GOT3 (cell line): ENCODE data around the gene CMKLR1.

Experiments
- DNase-seq: peaks from one replicate; lab custom pipeline; 2025; ENCODE audit warnings: mixed read lengths; lab: John Stamatoyannopoulos, UW

CMKLR1 gene

DNA sequence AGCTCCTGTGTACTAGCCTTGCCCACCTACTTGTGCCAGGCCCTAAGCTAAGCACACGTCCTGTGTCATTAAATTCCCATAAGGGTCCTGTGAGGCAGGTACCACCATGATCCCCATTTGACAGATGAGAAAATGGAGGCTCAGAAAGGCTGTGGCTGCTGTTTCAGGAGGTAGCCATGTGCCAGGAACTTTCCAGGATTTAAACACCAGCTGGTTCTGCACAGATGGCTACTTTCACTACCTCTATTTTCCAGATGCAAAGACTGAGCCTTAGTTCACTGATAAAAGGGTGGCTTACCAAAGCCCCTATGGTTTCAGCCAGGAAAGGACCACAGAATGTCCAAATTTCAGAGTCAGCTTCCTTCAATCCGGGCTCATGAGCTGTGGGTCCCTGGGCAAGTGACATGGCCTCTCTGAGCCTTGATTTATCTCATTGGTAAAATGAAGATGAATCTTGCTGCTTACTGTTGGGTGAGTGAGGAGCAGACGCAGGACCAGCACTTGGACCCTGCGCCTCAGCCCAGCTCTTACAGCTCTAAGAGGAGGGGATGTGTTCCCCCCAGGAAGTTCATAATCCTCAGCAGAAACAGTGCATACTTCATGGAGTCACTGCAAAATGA, 23.5 kb downstream of the CMKLR1 start:
- DNase-seq = no peak

- no peak for DNase-seq
Observed at GRCh38 chr12:108313606-108314351, 25.3 kb downstream of the CMKLR1 start.

DNA sequence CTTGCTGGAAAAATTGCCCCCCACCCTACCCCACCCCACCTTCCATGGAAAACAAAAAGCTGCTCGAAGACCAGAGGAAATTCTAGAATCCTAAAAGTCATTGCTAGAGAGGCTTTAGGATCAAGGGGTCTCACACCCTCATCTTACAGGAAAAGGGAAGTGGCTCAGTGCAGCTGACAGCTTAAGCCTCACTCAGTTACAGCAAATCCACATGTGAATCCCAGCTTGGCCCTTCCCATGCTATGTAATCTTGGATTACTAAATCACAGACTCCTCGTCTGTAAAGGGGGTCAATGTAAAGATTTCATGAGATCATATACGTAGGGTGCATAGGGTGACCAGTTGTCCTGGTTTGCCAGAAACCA, 25.9 kb downstream of the CMKLR1 start:
- no peak for DNase-seq

GRCh38 chr12:108312693-108313189, 26.4 kb downstream of the CMKLR1 start:
- no peak for DNase-seq

- DNase-seq = no peak
Observed at GRCh38 chr12:108312073-108312659, 26.9 kb downstream of the CMKLR1 start.

GRCh38 chr12:108311605-108312004, 27.5 kb downstream of the CMKLR1 start:
- DNase-seq = no peak

GRCh38 chr12:108310489-108310888, 28.6 kb downstream of the CMKLR1 start:
- no peak for DNase-seq

DNA sequence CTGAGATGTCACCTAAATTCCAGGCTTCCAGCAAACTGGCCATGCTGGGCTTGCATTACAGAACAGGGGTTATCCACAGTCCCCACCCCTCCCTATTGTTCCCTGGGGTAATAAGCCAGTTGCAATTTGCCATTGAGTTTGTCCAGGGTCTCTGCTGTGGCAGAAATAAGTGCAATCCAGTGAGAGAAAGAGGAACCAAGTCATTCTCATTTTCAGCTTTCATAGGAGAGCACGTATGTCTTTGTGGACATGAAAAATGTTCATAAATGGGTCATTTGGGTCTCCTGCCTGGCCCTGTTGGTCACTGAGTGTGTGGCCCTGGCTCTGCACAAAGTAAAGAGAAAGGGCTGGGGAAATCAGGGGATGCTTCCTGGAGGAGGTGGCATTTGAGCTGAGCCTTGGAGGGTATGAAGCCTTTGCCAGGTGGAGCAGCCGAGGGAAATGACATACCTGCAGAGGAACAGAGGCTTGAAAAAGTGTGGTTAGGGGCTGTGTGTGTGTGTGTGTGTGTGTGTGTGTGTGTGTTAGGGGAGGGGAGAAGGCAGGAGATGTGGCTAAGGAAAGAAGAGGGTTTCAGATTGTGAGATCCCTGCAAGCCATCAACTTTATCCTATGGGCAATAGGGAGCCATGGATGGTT, 29.3 kb downstream of the CMKLR1 start:
- DNase-seq = no peak

GRCh38 chr12:108308395-108309085, 30.6 kb downstream of the CMKLR1 start:
- DNase-seq = no peak

DNA sequence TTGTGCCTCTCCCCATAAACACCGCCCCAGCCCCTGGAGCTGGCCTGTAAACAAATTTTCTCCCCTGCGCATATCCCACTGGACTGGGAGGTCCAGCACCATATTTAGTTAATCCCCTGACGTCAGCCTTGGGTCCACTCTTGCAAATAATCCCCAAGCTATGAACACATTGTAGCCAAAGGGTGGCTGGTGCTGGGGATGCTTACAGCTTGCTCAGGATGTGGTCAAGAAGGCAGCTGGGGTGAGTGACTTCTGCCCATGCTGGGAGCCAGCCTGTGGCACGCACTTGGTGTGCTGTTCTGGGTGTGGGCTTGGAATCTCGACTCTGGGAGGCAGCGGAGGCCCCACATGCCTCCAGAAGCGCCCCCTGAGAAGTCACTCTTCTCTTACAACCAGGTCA, 32.1 kb downstream of the CMKLR1 start:
- DNase-seq = no peak

DNA sequence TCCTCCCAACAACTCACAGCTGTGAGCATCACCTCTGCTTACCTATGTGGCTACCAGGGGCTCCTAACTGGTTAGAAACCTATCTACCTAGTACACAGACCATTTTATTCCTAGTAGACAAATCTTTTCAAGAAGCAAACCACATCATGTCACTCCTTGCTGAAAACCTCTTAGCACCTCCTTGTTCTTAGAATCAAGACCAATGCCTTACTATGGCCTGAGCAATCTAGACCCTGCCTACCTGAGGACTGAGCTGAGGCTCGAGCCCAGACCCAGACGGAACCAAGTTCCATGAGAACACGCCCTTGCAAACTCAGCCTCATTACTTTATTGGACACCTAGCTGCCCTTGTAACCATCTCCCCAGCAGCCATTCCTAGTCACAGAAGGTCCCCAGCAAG, 32.6 kb downstream of the CMKLR1 start:
- DNase-seq = no peak

- no peak for DNase-seq
Observed at GRCh38 chr12:108305991-108306501, 33.1 kb downstream of the CMKLR1 start.

- peak; percentile 19 for DNase-seq
Observed at GRCh38 chr12:108305520-108305919, 33.6 kb downstream of the CMKLR1 start.

DNA sequence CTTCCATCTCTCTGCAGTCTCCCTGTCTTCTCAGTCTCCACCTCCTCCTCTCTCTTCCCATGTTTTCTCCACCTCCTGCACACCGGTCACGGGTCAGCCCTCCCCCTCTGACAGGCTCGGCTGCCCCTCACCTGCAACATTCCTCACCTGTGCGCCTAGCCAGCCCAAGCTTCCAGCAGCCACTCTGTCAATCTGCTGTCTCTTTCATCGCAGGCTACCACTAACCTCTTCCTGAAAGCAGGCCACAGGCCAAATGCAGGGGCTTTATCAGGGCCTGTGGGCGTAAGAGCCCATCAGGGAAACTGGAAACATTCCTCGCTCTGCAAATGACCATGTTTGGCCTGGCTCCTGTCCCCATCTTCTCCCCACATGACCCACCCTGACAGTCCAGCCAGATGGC, 34.5 kb downstream of the CMKLR1 start:
- DNase-seq = no peak

DNA sequence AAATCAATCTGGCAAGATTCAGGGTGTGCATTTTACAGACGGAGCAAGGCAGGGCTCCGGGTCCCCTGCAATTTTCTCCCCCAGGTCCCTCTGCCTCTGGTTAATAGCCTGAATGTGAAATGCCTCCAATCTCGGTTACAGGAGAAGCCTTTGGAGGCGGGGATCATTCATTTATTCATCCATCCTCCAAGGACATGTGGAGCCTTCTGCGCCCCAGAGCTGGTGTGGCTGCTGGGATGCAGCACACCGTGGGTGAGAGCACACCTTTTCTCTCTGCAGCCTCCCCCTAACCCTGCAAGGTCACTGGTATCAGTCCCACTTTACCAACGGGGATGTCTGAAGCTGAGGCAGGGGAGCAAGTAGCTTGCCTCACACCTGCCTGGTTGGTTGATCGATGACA, 35.4 kb downstream of the CMKLR1 start:
- DNase-seq = no peak

DNA sequence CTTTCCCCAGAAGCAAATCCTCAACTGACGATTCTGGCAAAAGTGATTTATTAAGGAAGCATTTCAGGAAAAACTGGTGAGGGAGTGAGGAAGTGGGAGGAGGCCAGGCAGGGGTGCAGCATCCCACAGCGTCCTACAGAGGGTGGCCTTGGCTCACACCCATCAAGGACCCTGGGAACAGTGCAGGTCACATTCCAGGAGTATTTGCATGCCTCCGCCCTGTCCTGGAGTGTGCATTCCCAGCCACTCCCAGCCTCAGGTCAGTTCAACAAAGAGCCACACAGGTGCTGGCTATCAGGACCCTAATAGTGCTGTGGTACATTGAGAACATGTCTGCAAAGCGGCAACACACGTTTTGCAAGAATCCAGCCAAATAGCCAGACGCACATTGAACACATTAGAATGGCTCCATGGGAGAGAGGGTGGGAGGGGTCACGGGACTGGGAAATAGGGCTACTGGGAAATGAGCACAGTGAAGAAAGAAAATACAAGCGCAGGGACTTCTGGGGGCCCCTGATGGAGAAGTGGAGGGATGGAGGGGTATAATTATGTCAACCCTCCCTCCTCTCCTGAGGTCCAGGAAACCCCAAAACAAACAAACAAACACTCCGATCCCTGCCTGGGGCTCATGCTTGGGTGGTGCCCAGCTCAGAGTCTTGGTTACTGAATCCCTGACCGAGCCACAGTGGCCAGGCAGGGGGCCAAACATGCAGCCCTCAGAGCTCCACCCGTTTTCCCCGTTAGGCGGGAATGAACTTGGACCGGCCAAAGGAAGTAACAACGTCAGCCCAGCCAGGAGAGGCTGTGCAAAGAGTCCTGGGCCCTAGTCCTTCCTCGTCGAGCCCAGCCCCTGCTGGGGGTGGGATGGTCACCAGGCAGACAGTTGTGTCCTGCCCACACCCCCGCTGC, 36.5 kb downstream of the CMKLR1 start:
- no peak for DNase-seq

DNA sequence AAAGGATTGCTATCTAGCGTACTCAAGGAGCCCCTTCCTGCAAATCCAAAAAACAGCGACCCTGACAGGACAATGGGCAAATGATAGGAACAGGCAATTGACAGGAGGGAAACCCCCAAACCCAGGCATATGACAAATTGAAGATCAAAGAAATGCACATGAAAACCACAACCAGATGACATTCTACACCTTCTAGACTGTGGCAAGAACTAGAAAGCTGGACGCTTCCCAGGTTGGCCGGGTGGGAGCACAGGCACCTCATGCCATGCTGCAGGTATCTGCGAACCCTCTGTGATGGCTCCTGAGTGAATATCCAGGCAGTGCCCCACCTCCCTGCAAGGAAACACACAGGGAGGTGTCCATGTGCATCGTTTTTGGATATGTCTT, 37.1 kb downstream of the CMKLR1 start:
- DNase-seq = no peak

DNA sequence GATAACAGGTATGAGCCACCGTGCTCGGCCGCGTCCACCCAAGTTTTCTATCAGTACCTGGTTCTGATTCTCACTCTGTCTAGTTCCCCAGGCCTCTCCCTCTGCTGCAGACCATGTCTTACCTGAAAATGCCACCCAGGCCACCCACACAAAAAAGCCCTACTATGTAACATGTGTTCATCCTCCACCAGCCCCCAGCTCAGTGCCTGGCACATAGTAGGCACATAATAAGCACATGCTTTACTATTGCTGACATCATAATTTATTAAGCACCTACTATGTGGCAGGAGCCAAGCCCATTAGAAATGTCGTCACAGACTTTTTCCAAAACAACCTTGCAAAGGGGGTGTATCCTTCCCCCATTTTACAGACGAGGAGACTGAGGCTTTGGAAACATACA, 37.8 kb downstream of the CMKLR1 start:
- no peak for DNase-seq

DNA sequence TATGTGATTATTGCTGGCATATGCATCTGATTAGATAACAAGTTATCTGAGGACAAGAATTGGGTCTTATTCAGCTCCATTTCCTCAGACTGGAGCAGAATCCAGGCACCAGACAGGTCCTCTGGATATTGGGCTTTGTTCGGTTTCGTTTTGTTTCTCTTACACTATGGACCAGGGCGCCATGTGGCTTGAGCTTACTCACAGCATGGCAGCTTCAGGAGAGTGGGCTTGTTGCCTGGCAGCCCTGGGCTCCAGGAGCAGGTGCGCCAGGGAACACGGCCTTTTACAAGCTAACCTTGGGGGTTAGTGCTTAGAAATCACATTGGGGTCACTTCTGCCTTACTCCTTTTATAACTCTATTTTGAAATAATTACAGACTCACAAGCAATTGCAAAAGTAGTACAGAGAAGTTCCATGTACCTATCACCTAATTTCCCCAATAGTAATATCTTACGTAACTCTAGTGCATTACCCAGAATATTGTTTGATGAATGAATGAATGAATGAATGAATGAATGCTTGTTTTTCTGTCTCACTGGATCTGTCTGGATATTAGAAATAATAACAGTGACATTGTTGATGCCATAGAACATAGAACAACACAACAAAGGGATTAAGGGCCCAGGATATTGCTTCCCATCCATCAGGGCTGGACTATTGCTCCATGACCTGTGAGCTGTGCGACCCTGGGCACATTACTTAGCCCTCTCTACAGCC, 39.0 kb downstream of the CMKLR1 start:
- DNase-seq = no peak

DNA sequence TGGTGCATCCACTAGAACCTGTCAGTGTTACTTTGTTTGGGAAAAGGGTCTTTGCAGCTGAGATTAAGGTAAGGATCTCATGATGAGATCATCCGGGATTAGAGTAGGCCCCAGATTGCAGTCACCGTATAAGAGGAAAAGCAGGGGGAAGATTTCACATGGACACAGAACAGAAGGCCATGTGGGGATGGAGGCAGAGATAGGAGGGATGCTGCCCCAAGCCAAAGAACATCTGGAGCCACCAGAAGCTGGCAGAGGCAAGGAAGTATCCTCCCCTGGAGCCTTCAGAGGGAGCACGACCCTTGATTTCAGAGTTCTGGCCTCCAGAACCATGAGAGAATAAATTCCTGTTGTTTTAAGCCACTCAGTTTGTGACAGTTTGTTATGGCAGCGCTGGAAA, 39.6 kb downstream of the CMKLR1 start:
- DNase-seq = no peak
